NCI-H748 treated with DMSO at 0.1 percent for 48 hours (cell line): ENCODE results near the gene ERBB4.

Source experiments
- DNase-seq: peaks from one replicate; lab custom pipeline; 2025; lab: John Stamatoyannopoulos, UW

The ERBB4 gene

DNA sequence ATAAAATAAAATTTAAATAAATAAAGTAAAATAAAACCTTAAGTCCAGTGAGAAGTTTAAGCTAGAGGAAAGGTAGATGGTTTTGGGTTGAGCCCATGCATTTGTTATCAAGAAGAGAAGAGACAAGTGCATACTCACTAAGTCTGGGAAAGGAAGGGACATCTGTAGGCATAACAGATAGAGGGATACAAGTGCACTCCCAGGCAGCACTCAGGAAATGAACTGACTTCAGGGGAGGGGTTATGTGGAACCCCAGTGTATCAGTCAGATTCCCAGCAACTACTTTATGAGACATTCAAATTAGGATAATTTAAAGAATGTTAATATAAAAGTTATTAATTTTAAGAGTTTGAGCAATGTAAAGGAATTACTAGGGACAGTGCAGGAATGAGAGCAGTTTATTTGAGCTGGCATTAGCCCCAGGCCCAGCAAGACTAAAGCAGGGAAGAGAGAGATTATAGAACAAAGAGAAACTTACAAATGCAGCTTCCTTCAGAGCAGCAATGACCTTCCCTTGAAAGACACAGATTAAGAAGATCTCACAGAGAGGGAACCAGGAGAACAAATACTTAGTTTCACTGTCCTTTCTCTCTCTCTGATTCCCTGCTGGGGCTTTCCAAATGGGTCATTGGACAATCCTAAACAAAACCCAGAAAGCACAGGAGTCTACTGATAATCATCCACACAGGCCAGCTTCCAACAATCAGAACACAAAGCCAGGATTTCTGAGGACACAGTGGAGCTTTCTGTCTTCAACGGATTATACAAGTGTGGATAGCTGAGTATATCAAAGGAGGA is 109.7 kb downstream of the ERBB4 start:
- DNase-seq = no peak

DNA sequence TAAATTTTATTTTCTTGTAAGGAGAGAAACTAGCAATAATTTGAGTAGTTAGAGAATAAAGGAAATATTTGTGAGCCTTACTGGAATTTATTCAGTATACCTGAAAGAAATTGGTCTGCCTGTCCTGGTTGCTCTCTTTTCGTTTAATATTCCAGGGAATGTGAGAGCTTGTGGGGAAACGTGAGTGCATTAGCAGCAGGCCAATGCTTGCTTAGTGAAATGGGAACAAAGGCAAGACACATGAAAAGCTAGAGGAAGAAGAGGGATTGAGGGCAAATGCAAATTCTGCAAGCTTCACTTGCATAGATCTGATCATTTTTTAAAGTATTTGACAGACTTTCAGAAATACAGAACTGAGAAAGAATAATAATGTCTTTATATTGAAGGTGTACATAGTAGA is 111.0 kb downstream of the ERBB4 start:
- no peak for DNase-seq

- DNase-seq = no peak
These were observed 111.8 kb downstream of the ERBB4 start for GRCh38 chr2:212426637-212427412.

DNA sequence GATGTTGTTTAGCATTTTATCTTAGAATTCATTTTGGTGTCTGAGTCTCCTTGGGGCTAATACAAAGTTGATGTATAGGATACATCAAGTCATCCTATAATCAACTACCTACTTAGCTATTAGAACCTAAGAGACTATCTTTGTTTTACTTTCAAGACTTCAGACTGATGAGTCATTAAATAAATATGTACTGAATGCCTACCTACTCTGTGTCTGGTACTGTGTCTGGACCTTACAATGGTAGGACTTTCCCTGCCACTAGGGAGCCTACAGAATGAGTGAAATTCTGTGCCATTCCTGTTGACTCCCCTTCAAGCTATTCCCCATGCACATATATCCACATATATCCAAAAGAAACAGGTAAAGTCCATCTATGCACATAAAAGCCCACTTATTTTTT is 114.5 kb downstream of the ERBB4 start:
- no peak for DNase-seq

DNA sequence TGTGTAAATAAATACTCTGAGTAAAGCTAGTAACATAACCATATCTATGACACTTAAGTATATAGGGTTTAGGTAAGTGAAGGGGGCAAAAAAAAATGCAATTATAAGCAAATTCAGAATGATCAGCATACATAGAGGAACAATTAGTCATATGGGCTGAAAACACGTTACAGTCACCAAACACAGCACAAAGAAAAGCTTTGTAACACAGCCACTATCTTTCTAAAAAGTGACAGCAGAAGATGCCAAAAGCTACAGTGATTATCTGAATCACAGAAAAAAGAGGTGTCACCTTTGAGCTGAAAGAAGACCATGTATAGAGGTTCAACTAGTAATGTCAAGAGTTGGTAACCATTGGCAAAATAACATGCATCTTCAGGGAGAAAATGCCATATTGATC is 115.5 kb downstream of the ERBB4 start:
- no peak for DNase-seq

GRCh38 chr2:212421556-212422334 is 116.9 kb downstream of the ERBB4 start:
- no peak for DNase-seq

DNA sequence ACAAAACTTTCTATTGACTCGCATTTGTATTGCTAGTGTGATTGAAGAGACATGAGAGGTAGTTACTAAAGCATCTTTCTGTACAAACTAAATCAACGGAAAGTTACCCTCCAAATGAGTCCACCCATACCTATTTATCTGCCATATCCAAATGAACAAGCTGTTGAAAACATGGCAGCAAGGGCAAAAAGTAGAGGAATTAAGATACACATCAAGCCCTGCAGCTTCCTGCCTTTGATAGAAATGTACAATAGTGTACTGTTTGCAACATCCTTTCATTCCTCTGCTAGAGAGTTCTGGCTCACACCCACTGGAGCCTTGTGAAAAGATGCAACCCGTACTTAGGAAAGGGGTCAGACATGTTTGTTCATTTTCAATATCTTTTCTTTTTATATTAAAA is 122.5 kb downstream of the ERBB4 start:
- no peak for DNase-seq

DNA sequence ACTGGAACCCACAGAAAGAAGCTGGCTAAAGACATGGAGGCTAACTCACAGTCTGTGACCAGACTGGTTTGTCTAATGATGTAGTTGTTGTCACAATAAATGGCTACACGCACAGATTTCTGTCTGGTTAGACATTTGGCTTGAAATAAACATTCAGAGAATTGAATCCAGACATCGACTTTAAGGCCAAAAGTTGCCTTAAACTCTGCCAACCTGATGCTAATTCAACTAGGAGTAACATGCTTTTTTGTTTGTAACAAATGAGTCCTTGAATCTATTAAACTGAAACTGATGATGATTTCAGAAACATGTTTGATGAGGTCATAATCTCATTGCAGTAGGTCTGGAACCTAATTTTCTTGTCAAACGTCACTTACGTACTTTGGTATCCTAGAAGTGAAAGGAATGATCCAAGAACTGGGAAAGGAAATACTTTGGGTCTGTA is 123.8 kb downstream of the ERBB4 start:
- DNase-seq = no peak

- no peak for DNase-seq
These were observed 129.0 kb downstream of the ERBB4 start for GRCh38 chr2:212409560-212409959.

- no peak for DNase-seq
These were observed 130.1 kb downstream of the ERBB4 start for GRCh38 chr2:212408524-212408923.

GRCh38 chr2:212406716-212407115 is 131.9 kb downstream of the ERBB4 start:
- DNase-seq = no peak

- DNase-seq = no peak
These were observed 136.3 kb downstream of the ERBB4 start for GRCh38 chr2:212402316-212402715.

DNA sequence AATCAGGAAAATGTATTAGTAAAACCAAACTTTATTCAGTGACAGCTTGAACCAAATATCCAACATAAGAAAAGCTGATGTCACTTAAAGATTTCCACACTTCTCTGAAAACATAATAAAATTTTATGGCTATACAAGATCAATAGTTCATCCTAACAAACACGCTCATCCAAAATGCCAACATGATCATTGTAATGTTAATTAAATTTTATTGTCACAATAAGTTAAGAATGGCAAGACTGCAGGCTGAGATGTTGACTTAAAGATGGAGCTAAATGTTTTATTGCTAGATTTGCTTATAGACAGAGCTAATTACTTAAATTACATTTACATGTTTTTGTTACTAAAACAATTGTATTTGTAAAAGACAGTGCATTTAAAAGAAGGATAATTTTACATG is 140.3 kb downstream of the ERBB4 start:
- no peak for DNase-seq

GRCh38 chr2:212392544-212392943 is 146.1 kb downstream of the ERBB4 start:
- no peak for DNase-seq

- no peak for DNase-seq
These were observed 146.6 kb downstream of the ERBB4 start for GRCh38 chr2:212392043-212392442.

GRCh38 chr2:212387146-212387545 is 151.5 kb downstream of the ERBB4 start:
- DNase-seq = no peak

DNA sequence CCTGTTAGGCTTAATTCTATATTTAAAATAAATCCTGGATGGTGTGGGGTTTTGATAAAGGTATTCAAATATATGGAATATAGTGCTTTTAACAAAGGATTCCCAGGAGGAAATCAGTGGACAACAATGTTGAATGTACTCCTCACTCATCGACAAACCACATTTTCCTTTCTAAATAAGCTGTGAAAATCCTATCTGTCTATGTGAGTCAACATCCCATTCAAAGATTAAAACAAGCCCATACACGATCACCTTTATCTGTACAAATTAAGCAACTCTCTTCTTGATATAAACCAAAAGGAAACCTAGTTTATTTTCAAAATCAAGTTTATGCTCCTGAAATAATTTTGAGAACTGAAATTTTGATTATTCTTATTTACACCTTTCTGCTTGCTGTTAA is 153.4 kb downstream of the ERBB4 start:
- no peak for DNase-seq

DNA sequence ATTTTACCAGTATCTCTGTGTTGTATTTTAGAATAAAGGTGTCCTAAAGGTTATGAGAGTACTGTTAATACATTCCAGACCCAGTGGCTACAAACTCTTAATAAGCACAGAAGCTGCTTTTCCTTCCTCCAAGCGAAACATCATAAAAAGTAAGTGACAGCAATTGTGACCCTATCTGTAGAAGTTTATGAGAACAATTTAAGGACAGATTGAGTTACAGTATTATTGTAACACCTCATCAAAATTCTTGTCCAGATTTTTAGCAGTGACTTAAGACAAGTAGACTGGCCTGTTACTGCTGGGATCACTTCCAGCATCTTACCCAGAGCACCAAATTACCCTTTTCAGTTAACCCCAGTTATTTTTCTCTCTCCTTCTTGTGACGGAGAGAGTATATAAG is 154.6 kb downstream of the ERBB4 start:
- no peak for DNase-seq

- no peak for DNase-seq
These were observed 157.0 kb downstream of the ERBB4 start for GRCh38 chr2:212381428-212382102.

GRCh38 chr2:212379103-212379502 is 159.5 kb downstream of the ERBB4 start:
- no peak for DNase-seq

DNA sequence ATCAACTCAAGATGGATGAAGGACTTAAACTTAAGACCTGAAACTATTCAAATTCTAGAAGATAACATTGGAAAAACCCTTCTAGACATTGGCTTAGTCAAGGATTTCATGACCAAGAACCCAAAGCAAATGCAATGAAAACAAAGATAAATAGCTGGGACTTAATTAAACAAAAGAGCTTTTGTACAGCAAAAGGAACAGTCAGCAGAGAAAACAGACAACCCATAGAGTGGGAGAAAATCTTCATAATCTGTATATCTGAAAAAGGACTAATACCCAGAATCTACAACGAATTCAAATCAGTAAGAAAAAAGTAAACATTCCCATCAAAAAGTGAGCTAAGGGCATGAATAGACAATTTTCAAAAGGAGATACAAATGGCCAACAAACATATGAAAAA is 171.2 kb downstream of the ERBB4 start:
- no peak for DNase-seq
